HG03565 (cell line): ENCODE results near the gene GUSB.
"Not testable (repeated sequence)": the region's sequence is repeated elsewhere in the genome, so short reads cannot be mapped to it uniquely, and the experiment has no call there.

ENCODE experiments used
- ATAC-seq: cut with Tn5 transposase; IDR thresholded peaks from one replicate; pipeline ENCODE4 v1.9.1; 2021; ENCODE audit warnings: mild to moderate bottlenecking, moderate library complexity; ENCODE audit not compliant: unreplicated experiment

Gene GUSB

DNA sequence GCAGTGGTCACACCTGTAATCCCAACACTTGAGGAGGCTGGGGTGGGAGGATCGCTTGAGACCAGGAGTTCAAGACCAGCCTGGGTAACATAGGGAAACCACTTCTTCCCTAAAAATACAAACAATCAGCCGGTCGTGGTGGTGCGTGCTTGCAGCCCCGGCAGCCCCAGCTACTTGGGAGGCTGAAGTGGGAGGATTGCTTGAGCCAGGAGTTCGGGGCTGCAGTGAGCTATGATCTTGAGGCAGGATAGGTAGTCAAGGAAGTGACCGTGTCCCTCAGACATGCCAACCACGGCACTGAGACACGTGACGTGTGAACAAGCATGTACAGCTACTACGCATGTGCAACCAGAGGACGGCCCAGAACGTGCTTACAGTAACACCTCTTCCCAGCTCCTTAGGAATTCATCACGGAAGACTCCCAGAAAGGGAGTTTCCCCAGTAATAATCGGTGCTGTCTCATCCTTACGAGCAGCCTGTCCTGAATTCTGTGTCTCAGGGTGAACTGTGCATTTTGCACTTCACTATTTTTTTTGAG is 5.3 kb downstream of the GUSB start:
- no peak for ATAC-seq

DNA sequence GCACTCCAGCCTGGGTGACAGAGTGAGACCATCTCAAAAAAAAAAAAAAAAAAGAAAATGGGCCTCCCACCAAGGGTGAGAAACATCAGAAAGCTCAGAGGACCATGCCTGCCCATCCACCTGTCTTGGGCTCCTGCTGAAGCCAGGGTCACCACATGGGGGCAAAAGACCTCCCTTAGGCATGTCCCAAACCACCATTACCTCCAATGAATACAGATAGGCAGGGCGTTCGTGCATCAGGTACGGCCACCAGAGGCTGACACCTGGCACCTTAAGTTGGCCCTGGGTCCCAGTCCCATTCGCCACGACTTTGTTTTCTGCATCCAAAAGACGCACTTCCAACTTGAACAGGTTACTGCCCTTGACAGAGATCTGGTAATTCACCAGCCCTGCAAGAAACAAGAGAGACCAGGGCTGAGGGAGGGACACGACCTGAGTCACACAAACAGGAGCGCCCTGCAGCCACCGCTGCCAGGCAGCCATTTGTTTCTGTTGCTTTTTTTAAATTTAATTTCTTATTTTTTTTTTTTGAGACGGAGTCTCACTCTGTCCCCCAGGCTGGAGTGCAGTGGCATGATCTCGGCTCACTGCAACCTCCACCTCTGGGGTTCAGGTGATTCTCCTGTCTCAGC is 6.1 kb downstream of the GUSB start:
- no peak for ATAC-seq

DNA sequence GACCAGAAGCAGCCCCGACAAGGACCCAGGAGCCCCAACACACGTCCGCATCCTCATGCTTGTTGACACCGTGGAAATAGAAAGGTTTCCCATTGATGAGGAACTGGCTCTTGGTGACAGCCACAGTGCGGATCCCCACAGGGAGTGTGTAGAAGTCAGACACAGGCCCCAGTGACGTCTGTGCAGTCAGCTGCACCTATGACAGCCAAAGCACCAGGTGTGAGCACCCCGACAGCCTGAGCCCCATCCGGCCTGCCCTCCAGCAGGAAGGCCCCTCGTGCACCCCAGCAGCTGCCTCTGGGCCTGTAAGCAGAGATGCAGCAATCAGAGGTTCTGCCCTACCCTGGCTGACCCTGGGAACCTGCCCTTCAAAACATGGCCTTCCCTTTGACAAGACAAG is 7.1 kb downstream of the GUSB start:
- no peak for ATAC-seq

DNA sequence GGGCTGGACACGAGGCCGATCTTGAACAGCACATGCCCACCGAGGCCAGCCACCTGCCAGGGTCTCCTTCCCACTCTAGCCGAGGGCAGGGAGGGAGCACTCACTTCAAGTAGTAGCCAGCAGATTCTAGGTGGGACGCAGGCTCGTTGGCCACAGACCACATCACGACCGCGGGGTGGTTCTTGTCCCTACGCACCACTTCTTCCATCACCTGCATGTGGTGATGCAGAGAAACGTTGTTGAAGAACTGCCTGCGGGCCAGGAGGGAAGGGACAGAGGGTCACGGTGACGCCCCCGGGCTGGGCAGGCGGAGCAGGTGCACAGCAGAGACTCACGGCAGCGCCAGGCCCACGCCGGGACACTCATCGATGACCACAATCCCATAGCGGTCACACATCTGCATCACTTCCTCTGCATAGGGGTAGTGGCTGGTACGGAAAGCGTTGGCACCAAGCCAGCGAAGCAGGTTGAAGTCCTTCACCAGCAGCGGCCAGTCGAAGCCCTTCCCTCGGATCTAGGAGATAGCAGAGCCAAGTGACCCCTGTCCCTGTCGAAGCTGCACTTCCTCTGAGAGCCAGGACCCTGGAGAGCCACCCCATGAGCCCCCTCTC is 7.7 kb downstream of the GUSB start:
- no peak for ATAC-seq

DNA sequence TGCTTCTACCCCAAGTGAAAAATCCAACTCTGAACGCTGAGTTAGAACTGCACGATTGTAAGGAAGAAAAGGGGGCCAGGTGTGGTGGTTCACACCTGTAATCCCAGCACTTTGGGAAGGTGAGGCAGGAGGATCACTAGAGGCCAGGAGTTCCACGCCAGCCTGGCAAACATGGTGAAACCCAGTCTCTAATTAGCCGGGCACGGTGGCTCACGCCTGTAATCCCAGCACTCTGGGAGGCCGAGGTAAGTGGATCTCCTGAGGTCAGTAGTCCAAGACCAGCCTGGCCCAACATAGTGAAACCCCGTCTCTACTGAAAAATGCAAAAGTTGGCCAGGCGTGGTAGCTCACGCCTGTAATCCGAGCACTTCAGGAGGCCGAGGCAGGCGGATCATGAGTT is 9.0 kb downstream of the GUSB start:
- no peak for ATAC-seq

DNA sequence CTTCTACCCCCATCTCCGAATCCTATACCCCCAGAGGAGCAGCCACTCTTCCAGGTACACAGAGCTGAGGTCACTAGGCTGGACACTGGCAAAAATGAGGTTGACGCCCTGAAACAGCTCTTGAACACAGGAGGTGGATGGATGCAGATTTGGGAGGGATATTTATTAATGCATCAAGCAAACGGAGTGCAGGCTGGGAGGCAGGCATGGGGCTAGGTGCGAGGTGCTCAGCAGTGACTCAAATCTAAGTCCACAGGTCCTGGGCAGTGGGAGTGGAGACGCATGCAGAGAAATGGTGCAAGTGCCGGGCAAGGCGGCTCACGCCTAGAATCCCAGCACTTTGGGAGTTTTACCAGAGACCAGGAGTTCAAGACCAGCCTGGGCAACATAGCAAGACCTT is 11.0 kb downstream of the GUSB start:
- no peak for ATAC-seq

DNA sequence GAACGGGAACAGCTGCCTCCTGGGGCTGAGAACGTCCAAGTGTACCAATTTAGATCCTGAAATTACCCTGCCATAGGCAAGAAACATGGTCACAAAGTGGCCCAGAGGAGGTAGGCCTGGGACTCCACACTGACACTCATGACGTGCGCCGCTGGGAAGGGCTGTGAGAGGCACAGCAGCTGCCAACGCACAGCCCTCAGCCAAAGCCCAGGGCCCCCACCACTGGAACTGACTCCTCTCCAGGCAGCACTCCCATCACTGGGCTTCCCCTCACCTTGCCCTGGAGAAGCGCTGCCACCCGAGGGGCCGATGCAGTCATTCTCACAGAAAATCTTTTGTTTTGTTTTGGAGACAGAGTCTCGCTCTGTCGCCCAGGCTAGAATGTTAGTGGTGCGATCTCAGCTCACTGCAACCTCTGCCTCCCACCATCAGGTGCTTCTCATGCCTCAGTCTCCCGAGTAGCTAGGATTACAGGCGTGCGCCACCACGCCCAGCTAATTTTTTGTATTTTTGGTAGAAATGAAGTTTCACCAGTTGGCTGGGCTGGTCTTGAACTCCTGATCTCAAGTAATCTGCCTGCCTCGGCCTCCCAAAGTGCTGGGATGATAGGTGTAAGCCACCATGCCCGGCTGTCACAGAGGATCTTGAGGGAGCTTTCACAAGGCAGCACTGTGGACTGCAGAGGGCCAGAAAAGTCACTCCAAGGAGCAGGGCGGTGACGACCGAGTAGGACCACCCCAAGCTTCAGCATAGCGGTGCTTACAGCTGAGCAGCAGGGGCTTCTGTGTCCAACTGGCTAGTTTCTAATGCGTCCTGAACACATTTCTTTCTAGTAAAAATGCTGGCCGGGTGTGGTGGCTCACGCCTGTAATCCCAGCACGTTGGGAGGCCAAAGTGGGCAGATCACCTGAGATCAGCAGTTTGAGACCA is 13.5 kb downstream of the GUSB start:
- no peak for ATAC-seq

DNA sequence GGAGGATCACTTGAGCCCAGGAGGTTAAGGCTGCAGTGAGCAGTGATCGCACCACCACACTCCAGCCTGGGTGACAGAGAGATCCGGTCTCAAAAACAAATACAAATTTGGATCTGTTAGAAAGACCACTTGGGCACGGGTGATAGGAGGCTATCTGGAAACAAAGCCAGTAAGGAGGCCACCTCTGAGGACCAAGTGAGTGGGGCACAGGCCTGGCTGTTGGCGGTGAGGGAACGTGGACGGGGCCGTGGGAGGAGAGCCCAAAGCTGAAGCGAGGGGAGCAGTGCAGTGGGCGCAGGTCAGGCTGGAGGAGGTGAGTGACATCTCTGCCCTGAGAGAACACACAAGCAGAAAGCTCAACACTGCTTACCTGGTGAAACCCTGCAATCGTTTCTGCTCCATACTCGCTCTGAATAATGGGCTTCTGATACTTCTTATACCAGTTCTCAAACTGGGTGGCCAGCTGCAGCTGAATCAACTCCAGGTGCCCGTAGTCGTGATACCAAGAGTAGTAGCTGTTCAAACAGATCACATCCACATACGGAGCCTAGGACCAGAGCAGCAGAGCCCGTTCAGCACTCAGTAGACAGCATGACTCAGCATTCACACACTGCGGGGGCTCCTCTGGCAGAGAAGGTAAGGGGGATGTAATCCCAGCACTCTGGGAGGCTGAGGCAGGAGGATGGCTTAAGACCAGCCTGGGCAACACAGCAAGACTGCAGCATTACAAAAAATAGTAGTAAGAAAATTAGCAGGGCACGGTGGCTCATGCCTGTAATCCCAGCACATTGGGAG is 14.5 kb downstream of the GUSB start:
- no peak for ATAC-seq

DNA sequence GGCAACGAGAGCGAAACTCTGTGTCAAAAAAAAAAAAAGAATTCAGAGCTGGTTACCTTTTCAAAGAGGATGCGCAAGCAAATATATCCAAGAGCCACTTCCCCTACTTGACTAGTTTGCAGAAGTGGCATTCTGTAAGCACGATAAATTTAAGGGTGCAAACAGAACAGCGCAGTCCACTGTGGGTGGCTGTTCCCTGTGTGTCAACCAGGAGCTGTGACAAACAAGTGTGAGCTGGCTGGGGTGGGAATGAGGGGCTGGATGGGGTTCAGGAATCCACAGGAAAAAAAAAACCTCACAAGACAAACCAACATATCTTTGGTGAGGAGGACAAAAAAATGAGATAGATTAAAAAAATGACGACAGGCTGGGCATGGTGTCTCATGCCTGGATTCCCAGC is 15.9 kb downstream of the GUSB start:
- no peak for ATAC-seq

DNA sequence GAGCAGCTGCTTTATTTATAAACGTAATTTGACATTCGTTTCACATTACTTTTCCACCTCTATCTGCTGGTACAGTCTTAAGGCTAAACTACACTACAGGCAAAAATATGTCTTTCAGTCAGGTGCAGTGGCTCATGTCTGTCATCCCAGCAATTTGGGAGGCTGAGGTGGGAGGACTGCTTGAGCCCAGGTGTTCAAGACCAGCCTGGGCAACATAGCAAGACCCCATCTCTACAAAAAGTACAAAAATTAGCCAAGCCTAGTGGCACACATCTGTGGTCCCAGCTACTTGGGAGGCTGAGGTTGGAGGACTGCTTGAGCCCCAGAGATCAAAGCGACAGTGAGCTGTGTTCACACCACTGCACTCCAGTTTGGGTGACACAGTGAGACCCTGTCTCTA is 17.3 kb downstream of the GUSB start:
- not testable (repeated sequence) for ATAC-seq

DNA sequence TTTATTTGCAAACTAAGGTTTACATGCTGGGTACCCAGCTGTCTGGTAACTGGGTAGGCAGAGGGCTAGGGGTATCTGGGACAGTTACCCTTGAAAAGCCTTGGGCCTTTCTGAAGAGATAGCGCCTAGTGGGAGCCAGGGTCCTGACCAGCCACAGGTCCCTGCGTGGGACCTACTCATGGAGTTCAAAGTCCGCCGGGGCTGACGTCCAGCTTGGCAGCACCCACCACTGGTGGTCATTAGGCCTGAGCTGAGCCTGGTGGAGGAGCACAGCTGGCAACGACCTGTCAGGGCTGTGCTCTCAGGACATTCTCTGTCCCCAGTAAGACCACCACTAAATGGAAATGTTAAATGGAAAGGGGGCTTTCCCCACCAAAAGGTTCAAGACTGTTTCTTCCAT is 20.0 kb downstream of the GUSB start:
- no peak for ATAC-seq

DNA sequence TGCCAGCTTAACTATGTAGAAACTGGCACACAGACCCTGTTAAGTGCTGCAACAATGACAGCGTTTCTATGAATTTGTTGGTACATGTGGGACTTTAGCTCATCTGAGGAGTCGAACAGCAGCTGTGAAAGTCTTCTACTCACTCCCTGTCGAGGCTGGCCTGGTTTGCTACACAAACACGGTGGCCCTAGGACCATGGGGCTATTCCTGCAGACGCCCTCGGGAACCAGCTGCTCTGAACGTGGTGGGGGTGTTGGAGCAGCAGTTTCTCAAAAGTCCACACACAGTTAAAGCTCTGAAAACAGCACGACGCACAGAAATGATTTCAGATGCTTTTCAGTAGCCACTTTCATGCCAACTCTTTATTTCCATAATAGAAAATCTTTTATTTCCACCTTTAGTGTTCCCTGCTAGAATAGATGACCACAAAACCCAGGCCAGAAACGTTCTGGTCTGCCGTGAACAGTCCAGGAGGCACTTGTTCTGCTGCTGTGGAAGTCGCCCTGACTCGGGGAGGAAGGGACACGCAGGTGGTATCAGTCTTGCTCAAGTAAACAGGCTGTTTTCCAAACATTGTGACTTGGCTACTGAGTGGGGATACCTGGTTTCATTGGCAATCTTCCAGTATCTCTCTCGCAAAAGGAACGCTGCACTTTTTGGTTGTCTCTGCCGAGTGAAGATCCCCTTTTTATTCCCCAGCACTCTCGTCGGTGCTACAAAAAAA is 21.5 kb downstream of the GUSB start:
- no peak for ATAC-seq

DNA sequence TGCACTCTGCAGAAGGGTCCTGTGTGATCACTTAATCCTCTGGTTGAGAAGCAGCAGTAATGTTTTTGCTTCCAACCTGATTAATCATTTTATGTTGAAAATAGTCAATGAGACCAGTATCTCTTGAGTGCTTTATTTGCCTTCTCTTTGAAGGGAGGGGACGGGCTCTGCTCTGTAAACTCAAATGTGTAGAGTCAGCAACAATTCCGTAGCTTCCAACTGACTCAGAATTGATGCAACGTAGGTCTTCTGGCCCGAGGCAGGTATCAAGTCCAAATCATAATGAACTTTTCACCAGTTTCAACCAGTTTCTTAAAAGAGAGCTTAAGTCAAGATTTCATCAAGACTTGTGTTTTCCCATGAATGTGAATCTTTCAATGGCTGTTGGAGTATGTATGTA is 26.3 kb downstream of the GUSB start:
- no peak for ATAC-seq

DNA sequence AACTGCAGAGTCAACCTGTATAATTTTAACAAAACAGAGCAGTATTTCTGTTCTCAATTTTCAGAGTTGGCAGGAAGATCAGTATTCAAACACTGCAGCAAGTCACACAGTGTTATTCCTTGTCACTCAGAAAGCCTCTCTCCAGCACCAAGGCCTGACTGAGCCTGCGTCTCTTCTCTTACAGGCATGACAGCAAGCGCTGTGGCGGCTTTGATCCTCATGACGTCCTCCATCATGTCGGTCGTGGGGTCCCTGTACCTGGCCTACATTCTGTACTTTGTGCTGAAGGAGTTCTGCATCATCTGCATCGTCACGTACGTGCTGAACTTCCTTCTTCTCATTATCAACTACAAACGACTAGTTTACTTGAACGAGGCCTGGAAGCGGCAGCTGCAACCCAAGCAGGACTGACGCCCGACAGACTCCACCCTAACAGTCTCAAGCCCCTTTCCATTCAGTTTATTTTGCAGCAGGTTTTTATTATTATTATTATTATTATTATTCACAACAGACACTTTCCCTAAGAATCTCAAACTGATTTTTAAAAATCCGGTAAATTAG is 28.0 kb downstream of the GUSB start:
- ATAC-seq, result no peak

DNA sequence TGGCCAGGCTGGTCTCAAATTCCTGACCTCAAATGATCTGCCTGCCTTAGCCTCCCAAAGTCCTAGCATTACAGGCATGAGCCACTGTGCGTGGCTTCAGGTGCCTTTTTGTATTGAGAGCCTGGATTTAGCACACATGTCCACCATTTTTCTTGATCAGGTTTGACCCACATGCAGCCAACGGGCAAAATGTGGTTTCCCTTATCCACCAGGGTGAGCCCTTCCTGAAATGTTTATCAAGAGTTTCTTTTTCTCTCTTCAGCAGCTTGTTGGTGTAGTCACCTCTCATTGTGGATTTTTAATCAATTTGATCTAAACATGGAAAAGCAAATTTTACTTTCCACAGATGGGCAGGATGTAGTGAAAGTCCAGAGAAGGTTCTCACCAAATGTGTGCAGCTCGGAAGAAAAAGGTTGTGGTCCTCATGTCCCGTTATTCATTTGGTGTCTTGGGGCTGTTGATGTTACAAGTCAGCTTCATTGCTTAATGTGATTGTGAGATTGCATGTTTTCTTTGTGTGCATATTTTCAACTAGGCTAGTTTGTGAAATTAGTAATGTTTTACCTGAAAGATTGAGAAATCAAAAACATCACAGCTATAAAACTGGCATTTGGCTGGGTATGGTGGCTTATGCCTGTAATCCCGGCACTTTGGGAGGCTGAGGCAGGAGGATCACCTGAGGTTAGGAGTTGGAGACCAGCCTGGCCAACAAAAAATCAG is 28.9 kb downstream of the GUSB start:
- no peak for ATAC-seq

DNA sequence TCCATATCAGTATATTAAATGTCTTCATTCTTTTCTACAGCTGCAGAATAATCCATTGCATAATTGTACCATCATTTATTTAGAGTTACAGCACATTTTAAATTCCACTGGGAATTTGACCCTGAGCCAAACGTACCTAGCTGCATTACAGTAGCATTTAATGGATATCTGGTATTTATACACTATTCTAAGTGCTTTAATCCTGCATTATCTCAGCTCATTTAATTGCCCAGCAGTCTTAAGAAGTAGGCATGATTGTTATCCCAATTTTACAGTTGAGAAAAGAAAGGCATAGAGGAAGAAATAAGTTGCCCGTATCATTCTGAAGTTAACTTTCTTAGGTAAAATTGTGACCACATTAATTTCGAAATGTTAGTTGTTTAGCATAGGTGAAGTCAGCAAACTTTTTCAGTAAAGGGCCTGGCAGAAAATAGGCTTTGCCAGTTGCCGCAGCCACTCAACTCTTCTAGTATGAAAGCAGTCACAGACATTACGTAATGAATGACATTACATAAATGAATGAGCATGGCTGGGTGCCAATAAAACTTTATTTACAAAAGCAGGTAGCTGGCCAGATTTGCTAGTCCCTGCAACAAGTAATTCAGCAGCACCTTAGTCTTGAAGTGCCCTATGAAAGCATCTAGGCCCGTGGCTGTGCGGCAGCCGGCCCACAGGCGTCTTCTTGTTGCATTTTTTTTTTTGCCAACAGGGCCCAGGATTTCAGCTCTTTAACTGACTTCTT is 30.0 kb downstream of the GUSB start:
- no peak for ATAC-seq

DNA sequence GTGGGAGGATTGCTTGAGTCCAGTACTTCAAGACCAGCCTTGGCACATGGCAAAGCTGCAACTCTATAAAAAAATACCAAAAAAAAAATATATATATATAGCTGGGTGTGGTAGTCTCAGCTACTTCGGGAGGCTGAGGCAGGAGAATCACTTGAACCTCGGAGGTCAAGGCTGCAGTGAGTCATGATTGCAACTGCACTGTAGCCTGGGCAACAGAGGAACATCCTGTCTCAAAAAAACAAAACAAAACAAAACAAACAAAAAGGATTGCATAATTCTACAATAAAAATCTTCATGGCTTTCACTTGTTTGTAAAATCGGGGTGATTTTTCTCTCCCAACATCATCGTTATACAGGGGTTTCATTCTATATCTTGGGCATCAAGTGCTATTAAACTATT is 35.1 kb downstream of the GUSB start:
- ATAC-seq, result no peak

DNA sequence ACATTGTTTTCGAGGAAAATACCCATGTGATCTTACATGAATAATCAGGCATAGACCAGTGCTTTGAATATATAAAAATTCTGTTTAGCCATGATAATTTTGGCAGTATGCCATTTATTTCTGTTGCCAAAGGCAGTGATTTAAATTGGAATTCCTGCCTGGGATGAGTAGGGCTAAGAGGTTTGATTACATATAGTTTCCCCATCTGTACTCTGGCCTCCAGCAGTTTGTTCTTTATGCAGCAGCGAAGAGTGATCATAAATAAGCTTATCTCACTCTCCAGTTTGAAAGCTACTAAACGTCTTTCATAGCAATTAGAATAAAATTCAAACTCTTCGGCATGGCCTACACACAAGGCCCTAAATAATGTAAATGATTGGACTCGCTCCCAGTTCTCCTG is 36.2 kb downstream of the GUSB start:
- not testable (repeated sequence) for ATAC-seq
